SIG-M5 treated with dmso at 0.1 percent for 504 hours (cell line): ENCODE measurements around the gene TRRAP.

Experiments
- DNase-seq: peaks from one replicate; lab custom pipeline; 2025; ENCODE audit not compliant: unreplicated experiment; lab: John Stamatoyannopoulos, UW

The TRRAP gene

DNA sequence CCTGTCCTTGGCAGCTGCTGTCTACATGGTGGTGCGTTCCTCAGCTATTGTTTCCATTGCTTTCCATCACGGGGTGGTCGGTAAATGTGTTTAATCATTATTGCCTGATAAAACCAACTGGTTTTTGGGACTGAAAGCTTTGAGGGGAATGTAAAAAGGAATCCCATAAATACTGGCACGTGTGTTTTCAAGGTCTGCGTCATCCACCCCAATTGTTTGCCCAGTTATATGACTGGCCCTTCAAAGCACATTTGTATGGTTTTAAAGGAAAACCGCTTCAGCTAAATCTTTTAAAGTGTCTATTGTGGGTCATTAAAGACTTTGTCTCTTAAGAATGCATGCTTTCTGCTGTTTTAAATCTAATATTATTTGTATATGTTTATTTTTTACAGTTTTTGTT lies 65.0 kb downstream of the TRRAP start:
- no peak for DNase-seq

DNA sequence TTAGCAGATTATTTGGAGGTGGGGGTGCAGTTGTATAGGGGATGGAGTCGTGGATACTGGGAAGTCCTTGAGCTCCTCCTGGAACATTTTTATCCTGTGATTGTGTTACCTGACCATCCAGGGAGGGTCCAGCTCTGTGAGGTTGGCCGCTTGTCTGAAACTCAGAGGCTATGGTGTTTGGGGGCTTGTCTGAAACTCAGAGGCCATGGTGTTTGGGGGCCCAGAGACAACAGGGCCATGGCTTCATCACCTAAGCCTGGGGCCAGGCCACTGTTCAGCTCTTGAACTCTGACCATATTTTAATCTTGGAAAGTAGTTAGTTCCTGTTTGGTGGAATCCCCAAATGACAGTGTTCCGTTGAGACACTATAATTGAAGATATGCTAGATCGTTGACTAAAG lies 66.1 kb downstream of the TRRAP start:
- no peak for DNase-seq

DNA sequence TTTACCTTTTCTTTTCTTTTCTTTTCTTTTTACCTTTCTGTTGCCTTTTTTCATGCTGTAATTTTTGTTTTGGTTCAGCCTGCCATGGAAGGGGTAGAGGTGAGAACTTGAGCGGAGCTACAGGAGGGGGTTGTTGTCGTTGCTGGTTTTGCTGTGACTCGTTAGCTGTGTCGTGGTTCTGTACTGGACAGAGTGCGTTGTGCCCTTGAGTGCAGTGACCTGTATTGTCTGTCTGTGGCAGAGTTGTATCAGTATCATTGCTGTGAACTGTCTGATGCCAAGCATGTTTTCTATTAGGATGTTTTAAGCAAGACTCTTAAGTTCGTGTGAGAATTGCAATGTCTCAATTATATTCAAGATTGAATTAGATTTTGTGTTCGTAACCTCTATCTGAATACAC lies 67.5 kb downstream of the TRRAP start:
- DNase-seq = no peak

DNA sequence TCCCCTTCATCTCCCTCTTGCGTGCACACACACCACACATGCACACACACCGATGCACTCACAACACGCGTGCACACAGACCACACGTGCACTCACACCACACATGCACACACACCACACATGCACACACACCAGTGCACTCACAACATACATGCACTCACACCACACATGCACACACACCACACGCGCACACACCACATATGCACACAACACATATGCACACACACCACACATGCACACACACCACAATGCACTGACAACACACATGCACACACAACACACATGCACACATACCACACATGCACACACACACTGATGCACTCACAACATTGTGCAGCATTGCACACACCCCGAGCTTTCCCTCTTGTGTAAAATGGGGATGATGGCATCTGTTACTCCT lies 68.1 kb downstream of the TRRAP start:
- DNase-seq = no peak

GRCh38 chr7:98949336-98950044 lies 71.2 kb downstream of the TRRAP start:
- no peak for DNase-seq

DNA sequence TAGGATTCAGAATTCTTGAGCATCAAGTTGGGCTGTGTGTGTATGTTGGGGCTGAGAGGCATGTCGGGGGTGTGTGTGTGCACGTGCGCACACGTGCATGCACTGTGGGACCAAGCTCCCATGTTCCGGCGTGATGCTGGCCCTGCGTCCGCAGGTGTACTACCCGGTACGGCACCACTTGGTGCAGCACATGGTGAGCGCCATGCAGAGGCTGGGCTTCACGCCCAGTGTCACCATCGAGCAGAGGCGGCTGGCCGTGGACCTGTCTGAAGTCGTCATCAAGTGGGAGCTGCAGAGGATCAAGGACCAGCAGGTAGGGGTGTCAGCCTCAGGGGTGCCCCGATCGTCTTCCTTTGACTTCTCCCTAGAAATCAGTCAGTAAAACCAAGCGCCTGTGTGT lies 77.7 kb downstream of the TRRAP start:
- no peak for DNase-seq

DNA sequence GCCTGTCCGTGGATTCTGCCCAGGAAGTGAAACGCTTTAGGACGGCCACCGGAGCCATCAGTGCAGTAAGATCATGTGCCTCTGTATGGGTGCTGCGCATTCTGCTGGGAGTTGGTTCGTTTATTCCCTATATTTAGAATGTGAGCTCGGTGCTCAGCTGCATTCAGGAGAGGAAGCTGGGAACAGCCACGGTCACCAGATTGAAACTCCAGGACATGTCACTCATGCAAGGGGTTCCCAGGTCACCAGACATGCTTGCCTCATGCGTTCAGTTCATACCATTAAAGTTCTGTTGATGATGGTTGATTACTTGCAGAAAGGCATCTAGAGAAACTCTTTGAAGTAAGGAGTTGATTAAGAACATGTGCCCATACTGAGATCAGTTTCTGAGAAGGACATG lies 78.1 kb downstream of the TRRAP start:
- DNase-seq = no peak

- no peak for DNase-seq
Measured at GRCh38 chr7:98956937-98957336, 78.6 kb downstream of the TRRAP start.

DNA sequence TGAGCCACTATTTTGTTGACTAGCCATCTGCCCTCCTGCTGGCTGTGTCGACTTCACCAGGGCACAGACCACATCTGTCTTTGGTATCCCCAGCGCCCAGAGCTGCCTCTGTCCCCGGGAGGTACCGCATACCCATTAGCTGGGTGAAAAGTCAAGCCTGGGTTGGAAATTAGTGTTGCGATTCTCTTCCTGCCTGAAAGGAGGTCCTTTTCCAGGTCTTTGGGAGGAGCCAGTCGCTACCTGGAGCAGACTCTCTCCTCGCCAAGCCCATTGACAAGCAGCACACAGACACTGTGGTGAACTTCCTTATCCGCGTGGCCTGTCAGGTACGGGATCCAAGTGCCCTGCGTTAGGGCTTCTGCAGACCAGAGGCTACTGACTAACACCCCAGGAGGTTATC lies 79.4 kb downstream of the TRRAP start:
- no peak for DNase-seq

DNA sequence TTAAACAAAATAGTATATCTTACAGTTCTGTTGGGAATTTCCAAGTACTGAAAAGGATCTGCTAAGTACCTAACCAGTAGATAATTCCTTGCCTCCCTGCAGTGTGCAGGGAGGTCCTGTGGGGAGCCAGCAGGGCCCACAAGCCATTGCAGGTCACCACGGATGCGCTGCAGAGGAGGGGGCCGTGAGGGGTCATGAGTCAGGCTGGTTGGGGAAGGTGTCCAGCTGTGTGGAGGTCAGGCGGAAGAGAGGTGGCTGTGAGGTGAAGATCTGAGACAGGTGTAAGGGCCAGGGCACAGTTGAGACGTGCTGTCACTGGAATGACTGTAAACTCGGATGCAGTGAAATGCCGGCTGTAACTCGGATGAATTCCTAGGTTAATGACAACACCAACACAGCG lies 80.6 kb downstream of the TRRAP start:
- DNase-seq = no peak

- DNase-seq = no peak
Measured at GRCh38 chr7:98963305-98963704, 85.0 kb downstream of the TRRAP start.

DNA sequence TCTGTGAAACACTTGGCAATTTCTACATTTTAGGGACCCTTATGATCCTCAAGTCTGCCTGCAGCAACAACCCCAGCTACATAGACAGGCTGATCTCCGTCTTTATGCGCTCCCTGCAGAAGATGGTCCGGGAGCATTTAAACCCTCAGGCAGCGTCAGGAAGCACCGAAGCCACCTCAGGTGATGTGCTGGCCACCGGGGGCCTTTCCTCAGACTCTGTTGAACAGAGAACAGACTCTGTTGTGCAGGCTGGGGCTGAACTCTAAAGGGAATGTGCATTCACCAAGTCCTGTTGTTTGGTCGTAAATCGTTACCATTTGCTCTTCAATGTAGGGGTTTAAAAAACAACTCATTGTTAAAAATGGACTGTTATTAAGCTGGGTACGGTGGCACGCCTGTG lies 86.3 kb downstream of the TRRAP start:
- DNase-seq = no peak

GRCh38 chr7:98968621-98969020 lies 90.3 kb downstream of the TRRAP start:
- no peak for DNase-seq

DNA sequence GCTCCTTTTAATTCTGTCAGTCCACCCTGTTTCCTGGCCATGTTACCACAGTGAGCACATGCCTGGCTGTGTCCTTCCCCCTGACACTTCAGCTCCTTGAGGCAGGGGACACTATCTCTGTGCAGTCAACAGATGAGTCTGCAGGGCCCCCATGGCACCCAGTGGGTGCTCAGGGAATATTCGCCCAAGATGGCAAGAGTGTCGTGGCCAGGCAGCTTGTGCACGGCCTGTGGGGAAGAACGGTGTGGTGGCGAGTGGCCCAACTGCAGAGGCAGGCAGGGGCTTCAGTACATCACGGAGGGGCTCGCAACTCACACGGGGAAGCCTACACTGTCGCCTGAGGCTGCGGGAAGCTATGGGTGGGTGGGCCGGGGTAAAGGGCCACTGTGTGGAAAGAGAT lies 91.1 kb downstream of the TRRAP start:
- DNase-seq = no peak

DNA sequence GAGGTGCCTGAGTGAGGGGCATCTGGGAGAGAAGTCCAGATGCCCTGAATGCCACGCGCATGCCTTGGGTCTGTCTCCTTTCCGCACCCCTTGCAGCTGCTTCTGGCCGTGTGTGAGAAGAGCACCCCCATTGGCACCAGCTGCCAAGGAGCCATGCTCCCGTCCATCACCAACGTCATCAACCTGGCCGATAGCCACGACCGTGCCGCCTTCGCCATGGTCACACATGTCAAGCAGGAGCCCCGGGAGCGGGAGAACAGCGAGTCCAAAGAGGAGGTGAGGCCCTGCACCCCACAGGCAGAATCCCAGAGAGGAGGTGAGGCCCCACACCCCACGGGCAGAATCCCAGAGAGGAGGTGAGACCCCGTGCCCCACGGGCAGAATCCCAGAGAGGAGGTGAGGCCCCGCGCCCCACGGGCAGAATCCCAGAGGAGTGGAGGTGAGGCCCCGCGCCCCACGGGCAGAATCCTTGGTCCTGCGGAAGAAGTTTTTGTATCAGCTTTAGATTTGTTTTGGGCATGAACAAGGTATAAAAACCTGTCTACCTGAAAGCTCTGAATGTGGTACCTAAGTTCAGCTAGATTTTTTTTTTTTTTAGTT lies 91.8 kb downstream of the TRRAP start:
- DNase-seq = no peak

GRCh38 chr7:98970805-98971204 lies 92.5 kb downstream of the TRRAP start:
- no peak for DNase-seq

GRCh38 chr7:98974205-98974604 lies 95.9 kb downstream of the TRRAP start:
- DNase-seq = no peak

- no peak for DNase-seq
Measured at GRCh38 chr7:98974906-98975816, 96.8 kb downstream of the TRRAP start.

DNA sequence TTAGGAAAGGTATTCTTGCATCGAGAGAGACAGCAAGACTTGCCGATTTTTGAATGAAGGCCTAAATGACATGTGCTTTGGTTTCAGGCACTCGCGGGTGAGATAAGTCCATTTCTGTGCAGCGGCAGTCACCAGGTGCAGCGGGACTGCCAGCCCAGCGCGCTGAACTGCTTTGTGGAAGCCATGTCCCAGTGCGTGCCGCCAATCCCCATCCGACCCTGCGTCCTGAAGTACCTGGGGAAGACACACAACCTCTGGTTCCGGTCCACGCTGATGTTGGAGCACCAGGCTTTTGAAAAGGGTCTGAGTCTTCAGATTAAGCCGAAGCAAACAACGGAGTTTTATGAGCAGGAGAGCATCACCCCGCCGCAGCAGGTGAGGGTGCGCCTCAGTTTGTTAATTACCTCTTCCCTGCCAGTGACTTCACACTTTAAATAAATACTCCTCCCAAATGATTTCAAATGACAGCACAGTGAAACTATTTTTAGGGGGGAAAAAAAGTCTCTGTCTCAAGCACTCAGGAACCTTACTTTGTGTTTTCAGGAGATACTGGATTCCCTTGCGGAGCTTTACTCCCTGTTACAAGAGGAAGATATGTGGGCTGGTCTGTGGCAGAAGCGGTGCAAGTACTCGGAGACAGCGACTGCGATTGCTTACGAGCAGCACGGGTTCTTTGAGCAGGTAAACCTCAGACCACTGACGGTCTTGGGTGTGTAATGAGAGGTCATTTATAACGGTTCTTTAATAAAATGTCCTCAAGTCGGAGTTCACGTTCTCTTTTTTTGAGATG lies 98.3 kb downstream of the TRRAP start:
- no peak for DNase-seq

DNA sequence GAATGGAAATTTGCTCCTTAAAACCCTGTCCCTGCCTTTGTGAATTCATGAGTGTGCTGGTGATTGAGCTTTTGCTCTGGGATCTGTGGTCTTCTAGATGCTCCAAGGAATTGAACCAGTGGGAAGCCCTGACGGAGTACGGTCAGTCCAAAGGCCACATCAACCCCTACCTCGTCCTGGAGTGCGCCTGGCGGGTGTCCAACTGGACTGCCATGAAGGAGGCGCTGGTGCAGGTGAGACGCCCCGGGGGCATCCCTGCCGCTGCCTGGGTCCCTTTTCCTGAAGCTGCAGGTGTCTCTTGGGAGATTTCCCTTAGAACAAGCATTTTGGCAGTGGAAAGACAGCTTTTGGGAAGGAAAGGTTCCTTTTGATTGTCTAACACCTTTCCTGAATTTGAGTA lies 100.3 kb downstream of the TRRAP start:
- DNase-seq = no peak

DNA sequence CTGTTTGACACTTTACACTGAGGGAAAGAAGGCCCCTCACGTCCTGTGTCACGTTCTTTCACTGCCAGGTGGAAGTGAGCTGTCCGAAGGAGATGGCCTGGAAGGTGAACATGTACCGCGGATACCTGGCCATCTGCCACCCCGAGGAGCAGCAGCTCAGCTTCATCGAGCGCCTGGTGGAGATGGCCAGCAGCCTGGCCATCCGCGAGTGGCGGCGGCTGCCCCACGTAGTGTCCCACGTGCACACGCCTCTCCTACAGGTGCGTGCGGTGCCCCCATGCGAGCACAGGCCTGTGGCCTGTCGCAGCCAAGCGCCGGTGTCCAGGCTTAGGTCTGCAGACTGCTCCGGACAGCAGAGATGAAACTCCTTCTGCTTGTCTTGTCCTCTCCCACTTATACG lies 103.4 kb downstream of the TRRAP start:
- DNase-seq = no peak
